H1 (cell line): ENCODE results near the gene PLD2.

Experiments used
- CEBPB ChIP-seq: IDR thresholded peaks from 2 replicates; pipeline ENCODE4 v1.6.1; 2012; ENCODE audit warnings: low read depth, low read length
- CHD1 ChIP-seq: IDR thresholded peaks from 2 replicates; pipeline ENCODE4 v1.6.1; 2012; ENCODE audit warnings: low read depth, low read length, improper control_type of control experiment
- CREB1 ChIP-seq: IDR thresholded peaks from 2 replicates; pipeline ENCODE4 v1.6.1; 2012; ENCODE audit warnings: inconsistent platforms
- EZH2 ChIP-seq: fragments of 200-600 bp; sonication (generic); IDR thresholded peaks from 2 replicates; pipeline ENCODE4 v1.7.1; 2012; ENCODE audit warnings: low read depth, mild to moderate bottlenecking, moderate library complexity, low read length, inconsistent platforms; ENCODE audit not compliant: severe bottlenecking
- FOSL1 ChIP-seq: IDR thresholded peaks from 2 replicates; pipeline ENCODE4 v1.6.1; 2011; ENCODE audit warnings: mild to moderate bottlenecking, low read depth, low read length, moderate library complexity; ENCODE audit not compliant: insufficient read depth
- GABPA ChIP-seq: IDR thresholded peaks from 2 replicates; pipeline ENCODE4 v1.6.1; 2011; ENCODE audit warnings: mild to moderate bottlenecking, low read length, moderate library complexity, borderline replicate concordance; ENCODE audit not compliant: insufficient read depth
- KDM5A ChIP-seq: fragments of 200-600 bp; IDR thresholded peaks from 2 replicates; pipeline ENCODE4 v1.7.1; 2012; ENCODE audit warnings: mild to moderate bottlenecking, low read length, inconsistent platforms, mixed read lengths
- POLR2AphosphoS5 ChIP-seq: IDR thresholded peaks from 2 replicates; pipeline ENCODE4 v1.6.1; 2011; ENCODE audit warnings: low read depth, low read length
- SP1 ChIP-seq: IDR thresholded peaks from 2 replicates; pipeline ENCODE4 v1.6.1; 2011; ENCODE audit warnings: low read depth, low read length
- TAF7 ChIP-seq: optimal IDR thresholded peaks from 2 replicates; pipeline ENCODE3; 2011; ENCODE audit warnings: low read depth, mild to moderate bottlenecking, inconsistent platforms, low read length, moderate library complexity, borderline replicate concordance
- ZNF274 ChIP-seq: IDR thresholded peaks from 2 replicates; pipeline ENCODE4 v1.7.0; 2012; ENCODE audit warnings: low read length, borderline replicate concordance; ENCODE audit errors: extremely low read depth
- TF ChIP-seq, protein P1 (sequence below): IDR thresholded peaks from 2 replicates; pipeline ENCODE4 v1.6.1; 2012; ENCODE audit warnings: inconsistent platforms
- TF ChIP-seq, protein P2 (sequence below): IDR thresholded peaks from 2 replicates; pipeline ENCODE4 v1.6.1; 2012; ENCODE audit warnings: inconsistent platforms
- TF ChIP-seq, protein P3 (sequence below), 3 experiments: IDR thresholded peaks; 1 replicate in 2 of 3; 2 replicates in 1 of 3; pipeline versions ENCODE4 v1.5.1 to v1.6.1; 2011; ENCODE audit warnings: low read length in 3 of 3, mild to moderate bottlenecking in 3 of 3, inconsistent platforms in 2 of 3, low read depth in 1 of 3, moderate library complexity in 1 of 3; ENCODE audit not compliant: insufficient read depth in 1 of 3; ENCODE audit errors: control extremely low read depth in 1 of 3

DNA sequence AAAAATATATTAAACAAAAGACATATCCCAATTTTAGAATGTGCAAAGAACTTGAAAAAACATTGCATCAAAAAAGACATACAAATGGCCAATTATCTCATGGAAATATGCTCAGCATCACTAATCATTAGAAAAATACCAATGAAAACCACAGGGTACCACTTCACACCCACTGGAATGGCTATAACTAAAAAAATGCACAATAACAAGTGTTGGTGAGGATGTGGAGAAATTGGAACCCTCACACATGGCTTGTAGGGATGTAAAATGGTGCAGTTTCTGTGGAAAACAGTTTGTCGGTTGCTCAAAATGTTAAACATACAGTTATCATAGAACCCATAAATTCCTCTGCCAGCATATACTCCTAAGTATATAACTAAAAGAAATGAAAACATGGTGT, 11.8 kb upstream of the PLD2 start:
- TF ChIP-seq TAF7 (no peak), SP1 (no peak), CHD1 (no peak), EZH2 (no peak), GABPA (no peak), KDM5A (no peak), ZNF274 (no peak), CEBPB (no peak), FOSL1 (no peak), POLR2AphosphoS5 (no peak), CREB1 (no peak)
- TF ChIP-seq, protein P1, sequence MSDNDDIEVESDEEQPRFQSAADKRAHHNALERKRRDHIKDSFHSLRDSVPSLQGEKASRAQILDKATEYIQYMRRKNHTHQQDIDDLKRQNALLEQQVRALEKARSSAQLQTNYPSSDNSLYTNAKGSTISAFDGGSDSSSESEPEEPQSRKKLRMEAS: no peak
- TF ChIP-seq, protein P2, sequence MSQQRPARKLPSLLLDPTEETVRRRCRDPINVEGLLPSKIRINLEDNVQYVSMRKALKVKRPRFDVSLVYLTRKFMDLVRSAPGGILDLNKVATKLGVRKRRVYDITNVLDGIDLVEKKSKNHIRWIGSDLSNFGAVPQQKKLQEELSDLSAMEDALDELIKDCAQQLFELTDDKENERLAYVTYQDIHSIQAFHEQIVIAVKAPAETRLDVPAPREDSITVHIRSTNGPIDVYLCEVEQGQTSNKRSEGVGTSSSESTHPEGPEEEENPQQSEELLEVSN: no peak
- TF ChIP-seq, protein P3, sequence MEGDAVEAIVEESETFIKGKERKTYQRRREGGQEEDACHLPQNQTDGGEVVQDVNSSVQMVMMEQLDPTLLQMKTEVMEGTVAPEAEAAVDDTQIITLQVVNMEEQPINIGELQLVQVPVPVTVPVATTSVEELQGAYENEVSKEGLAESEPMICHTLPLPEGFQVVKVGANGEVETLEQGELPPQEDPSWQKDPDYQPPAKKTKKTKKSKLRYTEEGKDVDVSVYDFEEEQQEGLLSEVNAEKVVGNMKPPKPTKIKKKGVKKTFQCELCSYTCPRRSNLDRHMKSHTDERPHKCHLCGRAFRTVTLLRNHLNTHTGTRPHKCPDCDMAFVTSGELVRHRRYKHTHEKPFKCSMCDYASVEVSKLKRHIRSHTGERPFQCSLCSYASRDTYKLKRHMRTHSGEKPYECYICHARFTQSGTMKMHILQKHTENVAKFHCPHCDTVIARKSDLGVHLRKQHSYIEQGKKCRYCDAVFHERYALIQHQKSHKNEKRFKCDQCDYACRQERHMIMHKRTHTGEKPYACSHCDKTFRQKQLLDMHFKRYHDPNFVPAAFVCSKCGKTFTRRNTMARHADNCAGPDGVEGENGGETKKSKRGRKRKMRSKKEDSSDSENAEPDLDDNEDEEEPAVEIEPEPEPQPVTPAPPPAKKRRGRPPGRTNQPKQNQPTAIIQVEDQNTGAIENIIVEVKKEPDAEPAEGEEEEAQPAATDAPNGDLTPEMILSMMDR (IDR thresholded peaks at IDR 0.05; ENCODE audit: control extremely low read depth in 1 of 3, insufficient read depth in 1 of 3, low read depth in 1 of 3, low read length in 3 of 3): no peak
